Gastrocnemius medialis (tissue), 4 donors: ENCODE measurements around the gene NTSR2.

Experiments
- CTCF ChIP-seq, 5 experiments: fragments of 450-650 bp in 3 of 5; fragments of 200-600 bp in 2 of 5; sonication (generic) in 2 of 5; IDR thresholded peaks in 4 of 5; conservative IDR thresholded peaks in 1 of 5; 1 replicate in 4 of 5; 2 replicates in 1 of 5; pipeline ENCODE4 v1.5.1; 2016 to 2019; ENCODE audit warnings: antibody characterized with exemption in 5 of 5, mild to moderate bottlenecking in 3 of 5, moderate library complexity in 3 of 5
- POLR2A ChIP-seq, 2 donors: fragments of 450-650 bp; IDR thresholded peaks; one replicate each; pipeline ENCODE4 v1.6.1; 2017; ENCODE audit warnings: antibody characterized with exemption in 2 of 2, mild to moderate bottlenecking in 2 of 2, moderate library complexity in 2 of 2

DNA sequence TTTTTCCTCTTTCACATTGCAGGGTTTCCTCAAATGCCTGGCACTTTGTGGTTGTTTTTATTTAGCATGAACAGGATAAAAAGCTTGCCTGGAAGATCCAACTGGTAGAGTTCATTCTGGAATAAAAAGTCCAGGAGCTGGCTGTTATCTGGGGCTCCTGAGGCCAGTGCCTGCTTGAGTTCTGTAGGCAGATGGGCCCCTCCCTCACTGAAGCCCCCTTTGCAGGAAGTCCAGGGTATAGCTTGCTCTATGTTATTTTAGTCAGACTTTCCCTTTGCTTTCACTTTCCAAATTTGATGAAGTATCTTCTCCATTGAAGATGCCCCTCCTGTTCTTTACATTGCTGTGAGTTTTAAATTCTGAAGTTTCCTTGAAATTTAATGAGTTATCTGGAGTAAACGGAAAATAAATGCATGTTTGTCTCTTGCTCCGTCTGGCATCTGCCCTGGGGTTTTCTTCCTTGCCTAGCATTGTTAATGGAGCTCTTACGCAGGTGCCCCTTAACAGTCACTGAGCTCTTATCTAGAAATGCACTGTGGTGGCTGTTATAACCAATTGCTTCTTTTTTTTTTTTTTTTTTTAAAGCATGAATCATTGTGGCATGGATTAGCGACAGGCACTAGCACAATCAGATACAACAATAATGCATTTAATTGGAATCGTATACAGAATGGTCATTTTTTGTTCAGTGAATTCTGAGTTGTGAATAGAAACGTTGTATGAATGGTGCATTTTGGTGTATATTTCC lies 49.4 kb upstream of the NTSR2 start:
- TF ChIP-seq CTCF (IDR thresholded peaks at IDR 0.05 in 4 of 5, conservative IDR thresholded peaks at IDR 0.05 in 1 of 5) (no peak), POLR2A (IDR thresholded peaks at IDR 0.05) (no peak)
